Effector memory CD8-positive, alpha-beta T cell (primary cell): ENCODE results near the gene SSC5D.
"Not testable (repeated sequence)": the region's sequence is repeated elsewhere in the genome, so short reads cannot be mapped to it uniquely, and the experiment has no call there.

ENCODE experiments used
- ATAC-seq: fragments of 150-1000 bp; cut with Tn5 transposase; replicated peaks from 2 replicates; pipeline ENCODE4 v1.10.0; 2021; ENCODE audit warnings: mild to moderate bottlenecking, moderate library complexity
- DNase-seq, 3 experiments: peaks; one replicate each; pipeline ENCODE4 v3.0.0; 2021
- H3K27ac Mint-ChIP-seq, 2 donors: one replicate each; pipeline ENCODE4 v1.8.0; 2022; ENCODE audit warnings: mild to moderate bottlenecking in 2 of 2, mixed read lengths in 2 of 2, moderate library complexity in 2 of 2
- H3K27me3 Mint-ChIP-seq, 2 donors: one replicate each; pipeline ENCODE4 v1.8.0; 2022; ENCODE audit warnings: mixed read lengths in 2 of 2
- H3K36me3 Mint-ChIP-seq: one replicate; pipeline ENCODE4 v1.8.0; 2022; ENCODE audit warnings: mild to moderate bottlenecking, moderate library complexity, mixed read lengths; ENCODE audit not compliant: insufficient read depth
- H3K4me1 Mint-ChIP-seq, 2 donors: one replicate each; pipeline ENCODE4 v1.8.0; 2022; ENCODE audit warnings: low read depth in 2 of 2, mixed read lengths in 2 of 2
- H3K4me3 Mint-ChIP-seq, 2 donors: one replicate each; pipeline ENCODE4 v1.8.0; 2022; ENCODE audit warnings: mild to moderate bottlenecking in 2 of 2, mixed read lengths in 2 of 2, moderate library complexity in 2 of 2
- H3K9me3 Mint-ChIP-seq, 2 donors: one replicate each; pipeline ENCODE4 v1.8.0; 2022; ENCODE audit warnings: mixed read lengths in 2 of 2

Gene SSC5D

GRCh38 chr19:55527197-55528029 lies 39.2 kb downstream of the SSC5D start:
- no peak overlapping the region for H3K27ac Mint-ChIP-seq
- no peaks in the 10 kb centered on the region for H3K27me3 Mint-ChIP-seq
- DNase-seq (no peak), ATAC-seq (no peak)
- H3K9me3 Mint-ChIP-seq, result no peaks in the 10 kb centered on the region
- H3K36me3 Mint-ChIP-seq, result no peaks in the 10 kb centered on the region
- H3K4me3 Mint-ChIP-seq, result no peak overlapping the region
- H3K4me1 Mint-ChIP-seq, result no peaks in the 10 kb centered on the region

GRCh38 chr19:55528030-55528803 lies 40.0 kb downstream of the SSC5D start:
- no peaks in the 10 kb centered on the region for H3K9me3 Mint-ChIP-seq
- no peaks in the 10 kb centered on the region for H3K27me3 Mint-ChIP-seq
- no peak overlapping the region for H3K27ac Mint-ChIP-seq
- no peaks in the 10 kb centered on the region for H3K4me1 Mint-ChIP-seq
- DNase-seq (no peak), ATAC-seq (no peak)
- no peak overlapping the region for H3K4me3 Mint-ChIP-seq
- no peaks in the 10 kb centered on the region for H3K36me3 Mint-ChIP-seq

- no peak for DNase-seq
- no peak overlapping the region for H3K27ac Mint-ChIP-seq
- H3K4me3 Mint-ChIP-seq, result no peak overlapping the region
- no peak for ATAC-seq
- no peaks in the 10 kb centered on the region for H3K36me3 Mint-ChIP-seq
- H3K9me3 Mint-ChIP-seq, result no peaks in the 10 kb centered on the region
- H3K4me1 Mint-ChIP-seq, result no peaks in the 10 kb centered on the region
- H3K27me3 Mint-ChIP-seq, result peaks cover 7 to 8% of the 10 kb centered on the region in 2 donors
Measured at GRCh38 chr19:55529636-55530234, 41.5 kb downstream of the SSC5D start.

GRCh38 chr19:55530996-55531395 lies 42.8 kb downstream of the SSC5D start:
- H3K27ac Mint-ChIP-seq, result no peak overlapping the region
- H3K4me1 Mint-ChIP-seq, result no peaks in the 10 kb centered on the region
- no peak overlapping the region for H3K4me3 Mint-ChIP-seq
- no peaks in the 10 kb centered on the region for H3K9me3 Mint-ChIP-seq
- H3K36me3 Mint-ChIP-seq, result no peaks in the 10 kb centered on the region
- no peak for DNase-seq
- ATAC-seq, result no peak
- H3K27me3 Mint-ChIP-seq, result peaks cover 7 to 8% of the 10 kb centered on the region in 2 donors

- not testable (repeated sequence) for H3K4me3 Mint-ChIP-seq, DNase-seq, H3K27ac Mint-ChIP-seq, H3K9me3 Mint-ChIP-seq, H3K27me3 Mint-ChIP-seq, H3K4me1 Mint-ChIP-seq, H3K36me3 Mint-ChIP-seq, ATAC-seq
Measured at GRCh38 chr19:55534280-55534679, 46.0 kb downstream of the SSC5D start.

GRCh38 chr19:55535173-55535964 lies 47.1 kb downstream of the SSC5D start:
- Mint-ChIP-seq H3K36me3 (peaks cover 4% of the 10 kb centered on the region), H3K4me3 (no peak overlapping the region), H3K27me3 (peaks cover 7 to 8% of the 10 kb centered on the region in 2 donors), H3K27ac (no peak overlapping the region), H3K4me1 (no peaks in the 10 kb centered on the region), H3K9me3 (no peaks in the 10 kb centered on the region)
- DNase-seq, result no peak
- no peak for ATAC-seq

- H3K9me3 Mint-ChIP-seq, result no peaks in the 10 kb centered on the region
- H3K36me3 Mint-ChIP-seq, result peaks cover 4% of the 10 kb centered on the region
- no peak overlapping the region for H3K4me3 Mint-ChIP-seq
- H3K4me1 Mint-ChIP-seq, result no peaks in the 10 kb centered on the region
- ATAC-seq (no peak), DNase-seq (no peak)
- H3K27me3 Mint-ChIP-seq, result peaks cover 7 to 8% of the 10 kb centered on the region in 2 donors
- H3K27ac Mint-ChIP-seq, result no peak overlapping the region
Measured at GRCh38 chr19:55535965-55536350, 47.7 kb downstream of the SSC5D start.

GRCh38 chr19:55536366-55536765 lies 48.1 kb downstream of the SSC5D start:
- no peak overlapping the region for H3K4me3 Mint-ChIP-seq
- no peak for DNase-seq
- no peaks in the 10 kb centered on the region for H3K9me3 Mint-ChIP-seq
- no peak overlapping the region for H3K27ac Mint-ChIP-seq
- no peak for ATAC-seq
- no peaks in the 10 kb centered on the region for H3K4me1 Mint-ChIP-seq
- H3K27me3 Mint-ChIP-seq, result peaks cover 7 to 8% of the 10 kb centered on the region in 2 donors
- H3K36me3 Mint-ChIP-seq, result peaks cover 4% of the 10 kb centered on the region

GRCh38 chr19:55536951-55537740 lies 48.9 kb downstream of the SSC5D start, which contains the start of gene SBK2:
TSS of gene SBK2 (minus strand) at chr19:55537133. CDS start at chr19:55536294, 839 bp downstream.
- ATAC-seq, result no peak
- Mint-ChIP-seq H3K4me3 (no peak within 1 kb of the TSS), H3K4me1 (no peaks in the 10 kb centered on the region), H3K36me3 (peaks cover 4% of the 10 kb centered on the region), H3K27ac (no peak within 1 kb of the TSS), H3K27me3 (peaks cover 7 to 8% of the 10 kb centered on the region in 2 donors), H3K9me3 (no peaks in the 10 kb centered on the region)
- DNase-seq, result no peak

GRCh38 chr19:55537741-55538111 lies 49.5 kb downstream of the SSC5D start:
- Mint-ChIP-seq H3K9me3 (no peaks in the 10 kb centered on the region), H3K4me3 (no peak overlapping the region), H3K4me1 (no peaks in the 10 kb centered on the region), H3K27ac (no peak overlapping the region), H3K27me3 (peaks cover 7 to 8% of the 10 kb centered on the region in 2 donors), H3K36me3 (peaks cover 4% of the 10 kb centered on the region)
- no peak for ATAC-seq
- no peak for DNase-seq

- no peak for DNase-seq
- Mint-ChIP-seq H3K27ac (no peak overlapping the region), H3K27me3 (peaks cover 7 to 10% of the 10 kb centered on the region in 2 donors), H3K9me3 (no peaks in the 10 kb centered on the region), H3K4me1 (no peaks in the 10 kb centered on the region), H3K4me3 (no peak overlapping the region), H3K36me3 (peaks cover 4% of the 10 kb centered on the region)
- ATAC-seq, result no peak
Measured at GRCh38 chr19:55538132-55538531, 49.9 kb downstream of the SSC5D start.

GRCh38 chr19:55539090-55539984 lies 51.1 kb downstream of the SSC5D start:
- Mint-ChIP-seq H3K27ac (no peak overlapping the region), H3K4me3 (no peak overlapping the region), H3K4me1 (no peaks in the 10 kb centered on the region), H3K36me3 (peaks cover 4% of the 10 kb centered on the region), H3K27me3 (peaks cover 9 to 11% of the 10 kb centered on the region in 2 donors), H3K9me3 (no peaks in the 10 kb centered on the region)
- no peak for DNase-seq
- ATAC-seq, result no peak
